GM19397 (cell line): Measurements from ENCODE around the gene TMTC1.
A peak's percentile ranks its signal among the peaks of the same experiment; 100 is the strongest.

Experiments
- ATAC-seq: cut with Tn5 transposase; IDR thresholded peaks from one replicate; pipeline ENCODE4 v1.9.1; 2021; ENCODE audit warnings: mild to moderate bottlenecking, moderate library complexity; ENCODE audit not compliant: unreplicated experiment

The TMTC1 gene

DNA sequence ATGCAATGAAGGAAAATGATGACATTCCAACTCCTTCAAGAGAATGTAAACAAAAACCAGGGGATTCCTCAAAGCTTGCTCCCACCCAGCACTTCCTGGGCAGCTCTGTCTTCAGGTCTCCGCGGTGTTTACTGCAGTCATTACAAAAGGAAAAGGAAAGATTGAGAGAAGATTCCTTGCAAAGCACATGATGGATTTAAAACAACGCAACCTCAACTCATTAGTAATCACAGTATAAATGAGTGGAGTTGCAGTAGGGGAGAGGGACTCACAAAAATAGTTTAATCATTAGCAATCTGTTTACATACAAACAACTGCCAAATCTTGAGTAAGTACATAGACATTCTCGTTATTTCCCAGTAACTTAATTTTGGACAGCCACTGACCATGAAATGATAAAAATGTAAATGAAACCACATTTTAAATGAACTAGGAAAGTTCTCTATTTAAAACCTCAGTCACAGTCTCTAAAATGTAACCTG is 236.6 kb downstream of the TMTC1 start:
- no peak for ATAC-seq

GRCh38 chr12:29546000-29546399 is 237.7 kb downstream of the TMTC1 start:
- no peak for ATAC-seq

DNA sequence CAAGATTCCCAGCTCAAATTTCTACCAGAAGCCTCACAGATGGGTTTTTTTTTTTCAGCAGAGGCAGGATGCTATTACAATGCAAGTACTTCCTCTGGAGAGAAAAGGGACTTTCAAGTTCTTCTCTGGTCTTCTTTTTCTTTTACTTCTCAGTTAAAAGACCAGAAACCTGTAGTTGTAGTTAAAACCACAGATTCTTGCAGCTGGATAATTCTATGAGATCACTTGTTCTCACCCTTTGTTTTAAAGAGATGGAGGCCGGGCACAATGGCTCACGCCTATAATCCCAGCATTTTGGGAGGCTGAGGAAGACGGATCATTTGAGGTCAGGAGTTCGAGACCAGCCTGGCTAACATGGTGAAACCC is 238.7 kb downstream of the TMTC1 start:
- peak; percentile 84 for ATAC-seq

DNA sequence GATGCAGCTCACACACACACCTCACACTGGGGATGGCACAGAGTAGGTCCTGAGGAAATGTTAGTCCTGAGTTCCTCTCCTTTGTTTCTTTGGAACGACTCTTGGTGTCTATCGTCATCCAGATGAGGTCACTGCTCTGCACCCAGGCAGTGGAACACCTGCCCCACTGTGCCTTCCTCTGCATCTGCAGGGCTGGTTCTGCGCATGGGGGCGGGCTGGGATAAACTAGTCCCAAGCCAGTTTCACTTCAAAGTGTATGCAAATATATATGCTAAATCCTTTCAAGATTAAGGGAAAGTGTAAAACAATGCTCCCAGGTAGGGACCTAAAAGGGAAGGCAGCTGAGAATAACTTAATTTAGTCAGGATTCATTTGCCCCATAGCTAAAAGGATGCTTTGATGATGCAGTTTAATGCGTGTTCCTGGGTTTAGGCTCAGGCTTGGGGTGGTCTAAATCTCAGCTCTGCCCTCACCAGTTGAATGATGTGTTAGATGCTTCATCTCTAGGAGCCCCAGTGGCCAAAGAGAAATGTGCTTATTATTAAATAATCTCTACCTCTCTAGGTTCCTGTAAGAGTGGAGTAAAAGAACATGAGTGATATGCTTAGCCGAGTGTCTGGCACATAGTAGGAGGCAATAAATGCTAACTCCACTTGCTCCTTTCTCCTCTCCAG is 239.2 kb downstream of the TMTC1 start:
- peak; percentile 44 for ATAC-seq

DNA sequence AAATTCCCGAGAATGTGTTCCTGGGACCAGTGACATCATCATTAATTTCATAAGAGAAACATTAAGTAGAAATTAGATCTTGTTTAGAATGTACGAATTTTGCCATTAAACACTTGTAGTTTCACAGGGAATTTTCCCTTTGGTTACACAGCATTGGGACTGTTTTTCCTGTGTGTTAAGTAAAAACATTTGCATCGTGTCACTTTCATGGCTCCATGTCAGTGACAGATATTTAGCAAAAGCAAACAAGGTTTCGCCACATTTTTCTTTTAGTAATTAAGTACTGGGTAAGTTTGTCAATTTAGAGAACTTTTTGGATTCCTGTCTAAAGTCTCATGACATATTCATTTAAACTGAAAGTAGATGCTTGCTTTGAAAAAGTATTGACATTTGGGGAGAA is 240.7 kb downstream of the TMTC1 start:
- no peak for ATAC-seq

DNA sequence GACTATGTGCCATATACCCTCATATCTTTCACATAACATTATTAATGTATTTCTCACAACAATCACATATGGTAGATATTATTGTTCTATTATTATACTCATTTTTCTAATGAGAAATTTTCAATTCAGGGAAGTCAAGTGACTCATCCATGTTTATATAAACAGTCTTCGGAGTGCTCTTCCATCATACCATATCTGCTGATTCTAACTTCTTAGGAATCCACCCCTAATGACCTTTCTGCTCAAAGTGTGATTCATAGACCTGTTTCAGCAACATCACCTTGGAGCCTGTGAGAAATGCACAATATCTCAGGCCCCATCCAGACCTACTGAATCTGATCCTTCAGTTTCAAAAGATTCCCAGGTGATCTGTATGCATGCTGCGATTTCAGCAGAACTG is 246.4 kb downstream of the TMTC1 start:
- no peak for ATAC-seq

DNA sequence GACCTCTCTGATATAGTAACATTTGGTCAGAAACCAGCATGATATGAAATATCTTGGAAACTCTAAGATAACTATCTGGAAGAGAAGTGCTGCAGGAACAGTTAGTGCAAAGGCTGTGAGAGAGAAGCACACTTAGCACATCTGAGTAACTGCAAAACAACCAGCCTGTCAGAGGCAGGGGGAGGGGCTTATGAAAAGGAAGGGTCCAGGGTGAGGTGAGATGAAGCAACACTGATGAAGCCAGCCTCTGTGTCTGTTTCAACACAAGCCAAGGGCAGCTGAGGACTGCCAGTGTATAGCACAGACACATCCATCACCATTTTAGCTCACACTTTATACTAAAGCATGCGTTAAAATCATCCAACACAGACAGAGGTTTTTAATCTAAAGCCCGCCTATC is 248.8 kb downstream of the TMTC1 start:
- ATAC-seq, result no peak

DNA sequence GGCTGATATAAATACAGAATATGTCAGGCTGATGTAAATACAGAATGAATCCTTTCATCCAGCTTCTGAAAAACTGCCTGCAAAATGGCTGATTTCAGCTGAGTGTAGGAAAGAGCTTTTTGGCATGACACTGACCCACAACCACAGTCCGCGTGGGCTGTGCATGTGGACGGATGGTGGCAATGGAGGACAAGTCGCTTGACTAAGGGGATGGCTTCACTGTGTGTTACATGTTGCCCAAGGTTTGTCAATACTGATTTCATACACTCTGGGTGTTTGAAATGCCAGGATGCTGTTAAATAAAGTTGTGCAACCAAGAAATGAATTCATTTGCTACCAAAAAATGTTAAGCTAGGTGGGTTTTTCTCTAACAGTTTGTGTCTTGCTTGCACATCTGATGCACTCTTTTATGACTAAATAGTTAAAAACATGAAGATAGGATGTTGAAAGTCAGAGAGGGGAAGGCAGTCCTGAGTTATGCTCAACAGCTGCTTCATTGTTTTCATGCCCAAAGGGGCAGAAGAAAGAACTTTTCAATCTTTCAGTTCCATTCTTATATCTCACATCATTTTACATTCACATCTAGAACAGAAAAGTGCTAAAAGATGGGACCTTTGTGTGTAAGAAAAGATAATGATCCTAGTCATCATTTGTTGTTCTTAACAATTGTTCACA is 249.8 kb downstream of the TMTC1 start:
- no peak for ATAC-seq

- no peak for ATAC-seq
These were observed 252.3 kb downstream of the TMTC1 start for GRCh38 chr12:29531471-29531870.

- no peak for ATAC-seq
These were observed 253.3 kb downstream of the TMTC1 start for GRCh38 chr12:29530436-29530835.

GRCh38 chr12:29528161-29528560 is 255.6 kb downstream of the TMTC1 start:
- ATAC-seq, result no peak

DNA sequence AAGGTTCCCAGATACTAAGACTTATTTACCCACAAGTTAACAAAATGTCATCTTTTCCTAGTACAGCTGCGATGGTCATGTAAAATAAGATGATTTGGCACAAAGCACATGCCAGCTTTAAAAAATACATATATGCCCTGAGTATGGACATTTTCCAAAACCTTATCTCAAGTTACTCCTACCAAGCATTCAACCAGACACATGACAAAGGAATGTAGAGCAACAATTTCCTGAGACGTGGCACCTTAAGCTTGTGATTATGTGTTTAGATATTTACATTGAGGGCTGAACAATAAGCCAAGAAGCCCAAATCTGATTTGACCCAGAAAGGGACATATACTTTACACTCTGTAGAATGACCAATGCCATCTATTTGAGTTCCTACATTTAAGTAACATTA is 261.8 kb downstream of the TMTC1 start:
- no peak for ATAC-seq

- ATAC-seq, result no peak
These were observed 264.1 kb downstream of the TMTC1 start for GRCh38 chr12:29519585-29520182.

DNA sequence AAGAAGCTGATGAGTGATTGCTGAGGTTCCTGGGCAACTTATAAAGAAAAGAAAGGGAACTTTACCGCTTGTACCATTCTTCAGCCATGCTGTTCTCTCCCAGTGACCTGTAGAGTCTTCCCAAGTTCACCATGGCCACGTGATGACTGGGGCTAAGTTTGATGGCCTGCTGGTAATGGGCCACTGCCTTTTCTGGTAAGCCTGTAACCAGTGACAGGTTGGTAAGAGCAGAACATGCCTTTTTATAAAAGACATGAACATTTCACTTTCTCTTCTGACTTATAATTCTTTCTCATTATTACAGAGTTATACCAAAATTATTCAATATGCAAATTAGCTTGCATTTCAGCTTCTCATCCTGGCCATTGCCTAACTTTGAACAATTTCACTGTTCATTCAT is 265.3 kb downstream of the TMTC1 start:
- ATAC-seq, result no peak

DNA sequence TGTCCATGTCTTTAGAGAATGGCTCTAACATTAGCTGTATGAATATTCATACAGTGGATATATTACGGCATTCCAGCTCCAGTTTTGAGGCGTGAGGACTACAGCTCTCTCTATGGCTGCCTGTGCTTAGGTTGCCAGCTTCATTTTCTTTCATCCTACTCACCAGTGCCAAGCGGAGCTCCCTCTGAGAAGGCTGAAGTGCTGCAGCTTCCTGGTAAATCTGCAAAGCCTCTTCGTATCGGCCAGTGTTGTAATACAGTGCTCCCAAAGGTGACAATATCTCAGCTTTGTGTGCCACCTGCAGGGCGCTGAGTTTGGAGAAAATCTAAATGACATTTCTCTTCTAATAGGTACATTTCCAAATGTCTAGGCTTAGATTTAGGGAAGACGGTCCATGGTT is 266.5 kb downstream of the TMTC1 start:
- ATAC-seq, result no peak

DNA sequence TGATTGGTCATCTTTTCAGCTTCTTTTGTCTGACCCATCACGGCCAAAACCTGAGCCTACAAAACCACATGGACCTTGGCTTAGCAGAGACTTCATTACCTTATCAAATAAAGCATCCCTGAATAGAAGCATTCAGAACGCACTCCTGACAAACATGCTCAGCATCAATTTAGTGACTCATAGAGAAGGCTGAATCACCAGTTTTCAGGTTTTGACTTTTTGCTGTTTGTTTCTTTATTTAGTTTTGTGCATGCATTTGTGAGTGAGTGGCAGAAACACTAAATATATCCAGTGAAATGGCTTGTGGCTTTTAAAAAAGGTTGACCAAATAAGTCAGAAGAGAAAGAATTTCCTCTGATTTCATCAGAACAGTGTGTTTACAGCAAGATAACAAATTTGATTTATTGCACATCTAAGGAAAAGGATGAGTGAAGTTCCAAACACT is 267.3 kb downstream of the TMTC1 start:
- ATAC-seq, result no peak

DNA sequence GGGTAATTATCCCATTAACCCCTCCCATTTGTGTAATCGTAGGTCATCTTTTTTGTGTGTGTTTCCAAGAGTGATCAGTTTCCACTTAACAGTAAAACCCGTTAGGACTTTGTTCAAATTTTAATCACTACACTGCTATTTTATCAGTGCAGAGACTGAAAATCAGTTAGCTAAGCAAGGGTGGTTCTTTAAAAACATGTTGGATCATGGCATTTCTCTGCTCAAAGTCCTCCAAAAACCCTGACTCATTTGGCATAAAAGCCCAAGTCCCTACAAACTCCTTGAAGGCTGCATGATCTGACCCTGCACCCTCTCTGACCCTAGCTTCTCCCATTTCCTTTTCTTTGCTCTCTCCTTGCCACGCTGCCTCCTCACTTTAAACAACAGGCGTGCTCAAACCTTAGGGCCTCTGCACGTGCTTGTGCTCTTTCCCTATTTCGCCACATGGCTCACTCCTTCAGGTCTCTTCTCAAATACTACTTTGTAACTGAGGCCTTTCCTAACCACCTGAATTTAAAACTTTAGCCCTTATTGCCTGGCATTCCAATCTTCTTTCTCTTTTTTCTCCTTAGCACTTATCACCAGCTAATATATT is 273.1 kb downstream of the TMTC1 start:
- ATAC-seq, result no peak

DNA sequence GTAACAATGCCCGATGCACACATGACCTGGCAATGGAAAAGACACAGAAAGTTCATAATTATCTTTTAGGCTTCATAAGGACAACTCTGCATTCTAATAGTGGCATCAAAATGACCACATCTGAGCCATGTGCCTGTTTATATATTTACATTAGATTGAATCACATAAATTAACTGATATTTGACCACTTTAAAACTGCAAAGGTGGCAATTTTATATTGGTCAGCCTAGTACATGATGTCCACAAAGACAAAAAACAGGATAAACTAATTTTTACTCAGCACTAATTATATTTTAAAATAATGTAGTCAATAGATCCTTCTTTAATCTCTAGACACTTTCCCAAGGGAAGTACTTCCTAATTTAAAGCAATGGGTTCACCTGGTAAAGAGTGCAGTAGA is 274.2 kb downstream of the TMTC1 start:
- no peak for ATAC-seq

- no peak for ATAC-seq
These were observed 274.8 kb downstream of the TMTC1 start for GRCh38 chr12:29508949-29509348.

GRCh38 chr12:29505122-29505521 is 278.6 kb downstream of the TMTC1 start:
- ATAC-seq, result no peak

GRCh38 chr12:29503283-29503682 is 280.5 kb downstream of the TMTC1 start:
- no peak for ATAC-seq

DNA sequence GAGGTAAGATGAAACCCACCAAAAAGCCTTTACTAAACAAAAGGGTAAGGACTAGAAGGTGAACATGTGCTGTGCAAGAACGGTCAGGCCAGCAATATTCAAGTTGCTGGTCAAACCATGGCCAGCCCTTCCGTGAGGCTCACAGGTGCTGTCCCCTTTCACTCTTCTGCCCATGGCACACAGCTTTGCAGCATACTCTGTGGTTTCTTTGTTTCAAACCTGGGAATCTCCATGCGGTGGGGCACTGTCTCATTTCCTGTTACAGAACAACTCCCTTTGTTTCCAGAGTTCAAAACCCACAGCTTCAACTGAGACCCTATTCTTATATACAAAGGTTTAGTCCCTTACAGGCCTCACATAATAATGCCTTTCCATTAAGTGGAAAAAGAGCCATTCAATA is 284.5 kb downstream of the TMTC1 start:
- ATAC-seq, result no peak
